GM20000 (cell line): ENCODE data around the gene NPHP4.

Experiments
- DNase-seq: peaks from one replicate; pipeline ENCODE4 v3.0.0; 2012; ENCODE audit warnings: low spot score
- TF ChIP-seq, protein P1 (sequence below): IDR thresholded peaks from 2 replicates; pipeline ENCODE4 v1.5.1; 2012; ENCODE audit warnings: mild to moderate bottlenecking, control low read depth; ENCODE audit errors: extremely low read depth, missing control alignments

Gene NPHP4

GRCh38 chr1:5976726-5977493 is 15.3 kb downstream of the NPHP4 start:
- TF ChIP-seq, protein P1, sequence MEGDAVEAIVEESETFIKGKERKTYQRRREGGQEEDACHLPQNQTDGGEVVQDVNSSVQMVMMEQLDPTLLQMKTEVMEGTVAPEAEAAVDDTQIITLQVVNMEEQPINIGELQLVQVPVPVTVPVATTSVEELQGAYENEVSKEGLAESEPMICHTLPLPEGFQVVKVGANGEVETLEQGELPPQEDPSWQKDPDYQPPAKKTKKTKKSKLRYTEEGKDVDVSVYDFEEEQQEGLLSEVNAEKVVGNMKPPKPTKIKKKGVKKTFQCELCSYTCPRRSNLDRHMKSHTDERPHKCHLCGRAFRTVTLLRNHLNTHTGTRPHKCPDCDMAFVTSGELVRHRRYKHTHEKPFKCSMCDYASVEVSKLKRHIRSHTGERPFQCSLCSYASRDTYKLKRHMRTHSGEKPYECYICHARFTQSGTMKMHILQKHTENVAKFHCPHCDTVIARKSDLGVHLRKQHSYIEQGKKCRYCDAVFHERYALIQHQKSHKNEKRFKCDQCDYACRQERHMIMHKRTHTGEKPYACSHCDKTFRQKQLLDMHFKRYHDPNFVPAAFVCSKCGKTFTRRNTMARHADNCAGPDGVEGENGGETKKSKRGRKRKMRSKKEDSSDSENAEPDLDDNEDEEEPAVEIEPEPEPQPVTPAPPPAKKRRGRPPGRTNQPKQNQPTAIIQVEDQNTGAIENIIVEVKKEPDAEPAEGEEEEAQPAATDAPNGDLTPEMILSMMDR = no peak
- no peak for DNase-seq

DNA sequence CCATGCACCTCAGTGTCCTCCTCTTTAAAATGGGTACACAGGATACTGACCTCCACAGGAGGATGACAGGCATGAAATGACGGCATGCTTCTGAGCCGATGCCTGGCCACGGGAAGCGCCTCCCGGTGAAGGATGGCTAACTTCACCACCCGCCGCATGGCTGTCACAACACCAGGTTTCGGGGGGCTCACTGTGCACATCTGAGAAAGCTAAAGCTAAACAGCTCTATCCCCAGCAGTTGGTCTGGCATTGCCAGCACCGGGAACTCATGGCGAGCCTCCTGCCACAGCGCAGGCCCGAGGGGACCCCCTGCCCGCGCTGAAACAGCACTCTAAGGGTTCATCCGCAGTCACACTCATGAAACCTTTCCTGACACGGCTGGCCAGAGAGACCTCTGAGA is 16.0 kb downstream of the NPHP4 start:
- DNase-seq = no peak
- TF ChIP-seq, protein P1 = no peak

- TF ChIP-seq, protein P1 = peak; percentile 65
- peak; percentile 58 for DNase-seq
These were observed 16.9 kb downstream of the NPHP4 start for GRCh38 chr1:5975133-5975880.

DNA sequence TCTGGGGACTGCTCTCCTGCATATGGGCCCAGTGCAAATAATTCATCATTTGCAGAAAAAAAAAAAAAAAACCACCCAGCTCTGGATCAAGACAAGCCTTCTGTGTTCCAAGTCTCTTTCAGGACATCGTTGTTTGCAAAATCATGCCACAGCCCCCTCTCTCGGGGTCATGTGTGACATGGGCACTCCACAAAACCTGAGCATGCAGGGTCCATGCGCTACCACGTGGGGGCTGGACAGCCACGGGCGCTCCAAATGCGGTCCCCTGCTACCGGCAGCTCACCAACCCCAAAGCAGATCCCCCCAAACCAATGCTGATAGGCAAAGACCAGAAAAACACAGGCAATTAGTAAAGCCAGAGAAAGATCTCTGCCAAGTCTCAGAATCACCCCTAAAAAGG is 17.6 kb downstream of the NPHP4 start:
- TF ChIP-seq, protein P1 = no peak
- no peak for DNase-seq

DNA sequence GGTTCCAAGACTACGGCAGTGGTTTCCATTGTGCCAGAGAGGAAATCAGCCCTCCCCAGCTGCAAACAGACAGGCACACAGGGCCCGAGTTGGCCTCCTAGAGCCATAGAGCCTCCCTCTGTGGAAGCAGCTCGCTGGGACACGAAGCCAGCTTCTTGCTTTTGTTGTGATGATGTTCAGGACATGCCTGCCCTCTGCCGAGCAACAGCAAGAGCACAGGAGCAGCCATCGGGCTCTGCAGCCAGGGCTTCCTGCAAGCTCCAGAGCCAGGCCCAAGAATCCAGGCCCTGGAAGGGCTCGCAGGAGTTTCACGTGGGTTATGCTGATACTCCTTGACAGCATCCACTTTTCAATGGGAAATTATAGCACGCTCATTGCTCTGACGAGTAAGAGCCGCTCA is 18.5 kb downstream of the NPHP4 start:
- DNase-seq = no peak
- TF ChIP-seq, protein P1 = no peak

GRCh38 chr1:5972198-5972520 is 20.1 kb downstream of the NPHP4 start:
- TF ChIP-seq, protein P1 = no peak
- DNase-seq = no peak

DNA sequence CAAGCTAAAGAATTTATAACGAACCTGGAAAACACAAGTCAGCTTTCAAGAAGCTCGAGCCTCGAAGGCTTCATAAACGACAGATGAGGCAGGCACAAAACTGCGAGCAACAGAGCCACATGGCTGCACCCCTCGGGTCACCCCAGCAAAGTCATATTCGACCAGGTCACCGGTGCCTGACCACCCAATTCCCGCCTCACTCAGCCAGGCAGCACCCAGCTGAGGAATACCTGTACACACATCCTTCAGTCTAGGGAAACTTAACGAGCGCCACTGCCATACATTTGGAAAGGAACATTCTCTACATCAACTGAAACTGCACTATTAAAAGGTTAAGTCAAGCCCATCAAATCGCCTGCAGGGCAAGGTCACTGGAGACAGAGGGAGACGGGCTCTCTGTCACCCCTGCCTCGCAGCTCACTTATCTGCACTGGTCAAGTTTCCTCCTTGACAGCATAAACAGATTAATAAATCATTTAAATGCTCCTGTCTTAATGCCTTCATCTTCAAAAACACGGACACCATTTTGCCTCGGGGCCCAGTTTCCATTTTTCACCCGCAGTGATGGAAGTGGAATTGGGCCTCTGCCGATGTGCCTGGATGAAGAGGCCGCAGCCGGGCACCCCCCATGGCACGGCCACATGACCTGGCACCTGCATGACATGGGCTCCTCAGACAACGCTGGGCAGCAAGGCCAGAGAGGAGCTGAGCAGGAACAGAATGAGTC is 20.6 kb downstream of the NPHP4 start:
- DNase-seq = no peak

More for the DNA sequence above, 20.6 kb downstream of the NPHP4 start:
- TF ChIP-seq, protein P1 = no peak
